GM18526 (cell line): ENCODE data around the gene PRRX2.

Experiments used
- POLR2A ChIP-seq: IDR thresholded peaks from 3 replicates; pipeline ENCODE4 v1.6.1; 2011; ENCODE audit not compliant: insufficient read length; ENCODE audit errors: extremely low read depth

PRRX2 gene

DNA sequence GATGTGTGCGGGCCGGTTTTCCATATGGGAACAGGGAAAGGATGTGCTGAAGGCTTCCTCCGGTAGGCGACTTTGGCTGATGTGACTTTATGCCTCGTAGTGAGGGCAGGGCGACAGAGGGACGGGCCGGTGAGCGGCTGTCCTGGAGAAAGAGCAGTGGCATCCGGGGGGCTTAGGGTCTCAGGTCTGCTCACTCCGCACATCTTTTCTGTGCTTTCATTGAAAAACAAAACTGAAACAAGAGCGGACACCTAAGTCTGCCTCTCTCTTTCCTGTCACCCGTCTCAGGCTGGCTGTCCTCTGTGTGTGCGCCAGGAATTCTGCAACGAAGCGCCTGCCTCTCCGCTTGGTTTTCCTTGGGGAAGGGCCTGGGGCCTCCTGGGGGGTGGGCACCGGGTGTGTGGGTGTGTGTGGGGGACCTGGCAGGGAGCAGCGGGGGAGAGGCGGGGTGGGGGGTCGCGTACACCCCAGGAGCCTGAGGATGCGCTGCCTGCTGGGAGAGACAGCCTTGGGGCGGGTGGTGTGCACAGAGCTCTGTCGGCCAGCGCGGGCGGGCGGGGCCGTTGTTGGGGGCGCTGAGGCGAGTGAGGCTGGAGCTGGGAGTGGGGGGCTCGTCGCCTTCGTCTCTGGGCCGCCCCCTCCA is 580 bp upstream of the PRRX2 start:
- no peak for TF ChIP-seq POLR2A

DNA sequence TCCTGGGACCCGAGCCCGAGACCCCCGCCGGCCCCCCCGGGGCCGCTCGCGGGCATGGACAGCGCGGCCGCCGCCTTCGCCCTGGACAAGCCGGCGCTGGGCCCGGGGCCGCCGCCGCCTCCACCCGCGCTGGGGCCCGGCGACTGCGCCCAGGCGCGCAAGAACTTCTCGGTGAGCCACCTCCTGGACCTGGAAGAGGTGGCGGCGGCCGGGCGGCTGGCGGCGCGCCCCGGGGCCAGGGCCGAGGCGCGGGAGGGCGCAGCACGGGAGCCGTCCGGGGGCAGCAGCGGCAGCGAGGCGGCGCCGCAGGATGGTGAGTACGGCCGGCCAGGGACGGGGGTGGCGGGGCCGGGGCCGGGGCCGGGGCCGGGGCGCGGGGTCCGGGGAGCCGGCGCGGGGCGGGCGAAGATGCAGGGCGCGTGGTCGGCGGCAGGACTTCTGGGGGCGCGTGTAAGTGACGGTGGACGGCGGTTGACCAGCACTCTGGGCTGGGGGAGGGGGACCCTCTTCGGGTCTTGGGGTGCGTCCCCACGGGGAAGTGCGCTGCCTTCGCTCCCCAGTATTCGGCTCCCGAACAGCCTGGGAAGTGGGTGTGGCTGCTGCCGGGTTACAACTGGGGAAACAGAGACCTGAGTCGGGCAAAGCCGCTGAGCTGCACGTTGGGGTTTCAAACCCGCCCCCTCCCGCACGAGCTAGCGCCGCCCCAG is 520 bp downstream of the PRRX2 start:
- no peak for TF ChIP-seq POLR2A

GRCh38 chr9:129666575-129666974 is 1.1 kb downstream of the PRRX2 start:
- no peak for TF ChIP-seq POLR2A

DNA sequence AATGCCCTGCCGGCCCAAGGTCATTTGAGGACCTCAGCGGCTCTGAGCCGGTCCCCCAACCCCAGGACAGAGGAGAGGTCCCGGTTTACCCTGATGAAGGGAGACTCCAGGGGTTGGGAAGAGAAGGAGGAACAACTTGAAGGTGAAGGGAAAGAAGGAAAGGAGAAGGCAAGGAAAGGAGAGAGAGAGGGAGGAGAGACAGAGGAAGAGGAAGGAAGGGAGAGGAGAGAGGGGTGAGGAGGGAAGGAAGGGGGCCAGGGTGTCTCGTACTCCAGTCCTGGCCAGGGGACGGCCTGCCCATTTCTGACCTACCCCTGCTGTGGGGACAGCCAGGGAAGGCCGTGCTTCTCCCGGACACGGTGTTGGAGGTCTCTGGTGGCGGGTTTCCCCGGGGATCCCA is 1.9 kb downstream of the PRRX2 start:
- TF ChIP-seq POLR2A, result no peak

DNA sequence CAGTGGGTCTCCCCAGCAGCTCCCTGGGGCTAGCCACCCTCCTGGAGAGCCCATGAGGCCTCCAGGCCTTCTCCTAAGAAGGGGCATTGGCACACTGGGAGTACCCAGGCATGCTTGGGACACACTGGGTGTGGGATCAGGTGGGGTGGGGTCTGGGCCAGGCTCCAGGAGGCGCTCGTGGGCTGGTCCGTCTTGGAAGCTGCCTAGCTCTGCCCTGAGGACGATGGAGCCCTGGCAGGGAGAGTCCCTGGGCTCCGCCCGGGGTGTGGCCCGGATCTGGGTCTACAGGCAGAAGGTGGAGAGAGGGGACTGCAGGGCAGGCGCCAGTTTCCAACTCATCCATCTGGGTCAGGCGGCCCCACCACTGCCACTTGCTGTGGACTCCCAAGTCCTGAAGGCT is 2.4 kb downstream of the PRRX2 start:
- no peak for TF ChIP-seq POLR2A

DNA sequence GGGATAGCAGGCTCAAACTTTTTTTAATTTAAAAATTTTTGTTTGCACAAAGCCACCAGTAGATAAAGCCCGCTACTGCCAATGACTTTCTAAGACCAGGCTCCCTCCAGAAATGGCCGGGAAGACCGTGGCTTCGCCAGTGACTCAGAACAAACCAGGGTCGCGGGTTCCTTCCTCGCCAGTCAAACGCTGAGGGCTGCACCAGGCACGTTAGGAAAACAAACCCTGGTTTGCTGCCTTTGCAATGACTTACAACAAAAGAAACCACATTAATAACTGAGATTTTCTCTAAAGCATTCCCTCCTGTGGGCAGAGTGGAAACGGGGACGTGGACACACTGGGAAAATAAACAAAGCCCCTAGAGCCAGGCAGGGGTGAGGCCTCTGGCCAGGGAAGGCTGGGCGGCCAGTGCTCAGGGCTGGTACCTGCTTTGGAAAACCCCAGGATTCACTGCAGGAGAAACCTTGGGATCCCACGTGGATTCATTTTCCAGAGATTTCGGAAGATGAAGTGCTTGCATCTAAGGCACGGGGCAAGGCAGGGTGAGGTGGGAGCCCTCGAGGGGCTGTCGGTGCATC is 3.8 kb downstream of the PRRX2 start:
- no peak for TF ChIP-seq POLR2A

GRCh38 chr9:129669946-129670345 is 4.5 kb downstream of the PRRX2 start:
- TF ChIP-seq POLR2A, result no peak

GRCh38 chr9:129671065-129671464 is 5.6 kb downstream of the PRRX2 start:
- TF ChIP-seq POLR2A, result no peak

GRCh38 chr9:129671519-129671918 is 6.1 kb downstream of the PRRX2 start:
- TF ChIP-seq POLR2A, result no peak

DNA sequence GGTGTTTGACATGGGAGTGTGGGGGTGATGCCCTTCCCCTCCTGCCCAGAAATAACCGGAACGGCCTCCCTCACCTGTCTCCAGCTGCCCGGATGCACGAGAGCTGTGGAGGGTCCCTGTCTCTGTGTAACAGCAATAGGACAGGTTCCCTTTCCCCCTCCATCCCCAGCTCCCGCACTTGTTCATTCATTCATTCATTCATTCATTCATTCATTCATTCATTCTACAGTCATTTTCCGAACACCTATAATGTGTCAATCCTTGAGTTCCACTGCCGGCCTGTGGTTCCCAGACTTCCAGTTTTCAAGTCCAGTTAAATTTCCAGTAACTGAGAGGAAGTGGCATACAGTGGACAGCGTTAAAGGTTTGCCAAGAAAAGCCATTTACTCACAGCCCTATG is 7.3 kb downstream of the PRRX2 start:
- TF ChIP-seq POLR2A, result no peak

DNA sequence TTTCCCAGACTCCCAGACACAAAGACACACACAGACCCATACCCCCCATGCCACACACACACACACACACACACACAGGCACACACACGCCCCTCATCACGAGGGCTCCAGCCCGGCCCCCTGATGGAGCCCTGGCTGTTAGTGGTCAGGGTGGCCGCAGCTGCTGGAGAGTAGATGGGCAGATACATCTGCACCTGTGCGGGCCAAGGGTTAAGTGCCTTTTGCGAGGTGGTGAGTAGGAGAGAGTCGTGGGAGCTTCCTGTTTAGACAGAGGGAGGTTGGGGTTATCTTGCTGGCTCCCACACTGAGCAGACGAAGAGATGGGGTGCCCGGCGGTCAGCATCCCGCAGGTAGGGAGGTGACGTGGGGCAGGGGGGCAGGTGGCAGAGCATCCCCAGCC is 8.2 kb downstream of the PRRX2 start:
- TF ChIP-seq POLR2A, result no peak

GRCh38 chr9:129674229-129674628 is 8.8 kb downstream of the PRRX2 start:
- no peak for TF ChIP-seq POLR2A

- TF ChIP-seq POLR2A, result no peak
Observed at GRCh38 chr9:129675620-129676019, 10.2 kb downstream of the PRRX2 start.

GRCh38 chr9:129676287-129676686 is 10.8 kb downstream of the PRRX2 start:
- no peak for TF ChIP-seq POLR2A

GRCh38 chr9:129676975-129677374 is 11.5 kb downstream of the PRRX2 start:
- no peak for TF ChIP-seq POLR2A

DNA sequence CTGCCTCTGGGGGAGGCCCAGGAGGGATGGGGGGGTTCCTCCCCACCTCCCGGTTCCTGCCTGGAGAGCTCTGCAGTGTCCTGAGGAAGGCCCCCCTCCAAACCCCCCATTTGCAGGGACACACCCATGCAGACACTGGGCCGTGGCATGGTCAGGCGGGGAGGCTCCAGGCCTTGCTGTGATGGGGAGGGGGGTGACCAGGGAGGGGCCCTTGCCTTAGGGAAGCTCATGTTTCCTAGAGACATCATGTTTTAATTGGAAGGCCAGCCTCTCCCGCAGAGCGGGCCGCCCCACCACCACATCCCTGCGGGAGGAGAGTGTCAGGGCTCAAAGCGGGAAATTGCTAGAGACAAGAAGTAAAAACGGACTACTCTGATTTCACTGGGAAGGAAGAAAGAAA is 12.0 kb downstream of the PRRX2 start:
- no peak for TF ChIP-seq POLR2A

DNA sequence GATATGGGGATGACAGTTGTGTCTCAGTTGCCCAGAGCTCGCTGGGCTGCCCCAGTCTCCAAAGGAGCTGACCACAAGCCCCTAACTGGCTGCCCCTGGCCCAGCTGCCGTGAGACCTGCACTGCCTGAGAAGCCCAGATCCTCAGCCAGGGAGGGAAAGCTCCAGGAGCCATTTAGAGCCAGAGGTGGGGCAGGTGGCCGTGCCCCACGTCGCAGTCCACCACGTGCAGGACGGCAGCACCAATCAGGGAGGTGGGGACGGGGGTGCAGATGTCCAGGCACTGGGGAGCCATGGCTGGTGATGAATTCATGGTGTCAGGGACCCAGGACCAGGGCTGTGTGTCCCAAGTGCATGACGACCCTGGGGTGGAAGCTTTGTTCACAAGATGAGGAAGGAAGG is 13.4 kb downstream of the PRRX2 start:
- no peak for TF ChIP-seq POLR2A
